PC-9 (cell line): Measurements from ENCODE around the gene DCAF6. TPM values are rescaled to one million over a fixed set of nuclear protein-coding genes. Genes with fewer than 3 reads are reported as not detected.

ENCODE experiments used
- BruUV-seq: library from RNA; stranded (reverse); fragments of 400-500 nt; replicated peaks from 2 replicates; lab custom pipeline; 2021; lab: Mats Ljungman, UMichigan
- CTCF ChIA-PET: fragments of 300-600 bp; sonication (Branson Sonifier 250); formaldehyde crosslinking; loops from one replicate; lab custom pipeline; 2022; ENCODE audit warnings: antibody characterized with exemption; lab: Charles Lee
- POLR2A ChIA-PET: fragments of 300-600 bp; sonication (Branson Sonifier 250); formaldehyde crosslinking; loops from one replicate; lab custom pipeline; 2022; ENCODE audit warnings: antibody characterized with exemption; ENCODE audit not compliant: unreplicated experiment; lab: Charles Lee
- DNase-seq, 2 experiments: peaks; one replicate each; pipeline versions ENCODE4 v3.0.0 to v3.0.0-alpha.2; 2015 to 2022; ENCODE audit warnings: mixed read lengths in 1 of 2
- H2AFZ ChIP-seq: fragments of 200-600 bp; sonication (generic); 2 replicates; pipeline ENCODE4 v1.8.1; 2017; ENCODE audit warnings: antibody characterized with exemption
- H3F3A ChIP-seq: fragments of 200-600 bp; sonication (generic); 2 replicates; pipeline ENCODE4 v1.8.1; 2017; ENCODE audit warnings: antibody characterized with exemption, mild to moderate bottlenecking, low read depth; ENCODE audit not compliant: insufficient read depth
- H3K27ac ChIP-seq: fragments of 200-600 bp; sonication (generic); 2 replicates; pipeline ENCODE4 v1.6.1; 2016; ENCODE audit warnings: mixed run types
- H3K27me3 ChIP-seq: fragments of 200-600 bp; sonication (generic); 2 replicates; pipeline ENCODE4 v1.6.1; 2016; ENCODE audit warnings: low read depth, mixed run types; ENCODE audit not compliant: insufficient read depth
- H3K36me3 ChIP-seq: fragments of 200-600 bp; sonication (generic); 2 replicates; pipeline ENCODE4 v1.6.1; 2016; ENCODE audit warnings: low read depth, mixed run types
- H3K4me1 ChIP-seq: fragments of 200-600 bp; sonication (generic); replicated peaks from 2 replicates; pipeline ENCODE4 v1.6.1; 2016; ENCODE audit warnings: mixed run types; ENCODE audit not compliant: insufficient read depth
- H3K4me2 ChIP-seq: fragments of 200-600 bp; sonication (generic); 2 replicates; pipeline ENCODE4 v1.6.1; 2017; ENCODE audit warnings: mixed run types
- H3K4me3 ChIP-seq: fragments of 200-600 bp; sonication (generic); 2 replicates; pipeline ENCODE4 v1.6.1; 2016; ENCODE audit warnings: mixed run types
- H3K79me2 ChIP-seq: fragments of 200-600 bp; sonication (generic); 2 replicates; pipeline ENCODE4 v1.6.1; 2017; ENCODE audit warnings: low read depth, mixed run types
- H3K9me2 ChIP-seq: fragments of 200-600 bp; sonication (generic); 2 replicates; pipeline ENCODE4 v1.8.1; 2017; ENCODE audit warnings: mild to moderate bottlenecking; ENCODE audit not compliant: insufficient read depth
- H3K9me3 ChIP-seq: fragments of 200-600 bp; sonication (generic); 2 replicates; pipeline ENCODE4 v1.8.1; 2016; ENCODE audit warnings: low read depth; ENCODE audit not compliant: insufficient read depth
- H4K20me1 ChIP-seq: fragments of 200-600 bp; sonication (generic); 2 replicates; pipeline ENCODE4 v1.8.1; 2017; ENCODE audit not compliant: insufficient read depth
- CTCF ChIP-seq: fragments of 200-600 bp; sonication (generic); conservative IDR thresholded peaks from 2 replicates; pipeline ENCODE4 v1.6.1; 2017; ENCODE audit warnings: mixed run types, antibody characterized with exemption, mild to moderate bottlenecking, moderate library complexity
- EZH2 ChIP-seq: fragments of 200-600 bp; sonication (generic); IDR thresholded peaks from 2 replicates; pipeline ENCODE4 v1.8.0; 2017; ENCODE audit warnings: antibody characterized with exemption, low read depth
- intact Hi-C: fragments of 100-400 bp; cut with micrococcal nuclease; formaldehyde crosslinking; loops from one replicate; pipeline ENCODE4 v1.10.0; 2022; ENCODE audit not compliant: unreplicated experiment
- total RNA-seq: library from RNA; stranded (reverse); gene quantifications from 2 replicates; pipeline ENCODE4 v1.2.3, GENCODE V29; 2021

DCAF6 gene
- total RNA-seq, 1 experiment from 2014 or later: 77.4 TPM

- Histone ChIP-seq H3F3A (no peaks in the 10 kb centered on the region), H3K27me3 (no peaks in the 10 kb centered on the region), H3K4me1 (no peaks in the 10 kb centered on the region), H3K79me2 (no peaks in the 10 kb centered on the region), H3K4me2 (no peak overlapping the region), H4K20me1 (no peaks in the 10 kb centered on the region), H2AFZ (no peak overlapping the region), H3K36me3 (no peaks in the 10 kb centered on the region), H3K4me3 (no peak overlapping the region), H3K9me3 (peaks cover 7% of the 10 kb centered on the region; the same call in 1 of the 2 replicates), H3K27ac (no peak overlapping the region), H3K9me2 (no peaks in the 10 kb centered on the region)
- CTCF ChIA-PET: no interaction called here
- intact Hi-C loops: no loop called here
- DNase-seq: no peak
- no TSS peak for BruUV-seq
- no peak for TF ChIP-seq EZH2
- TF ChIP-seq CTCF: no peak
- POLR2A ChIA-PET: no interaction called here
Observed at GRCh38 chr1:167909691-167910180, 26.7 kb upstream of the DCAF6 start.

- CTCF ChIA-PET: no interaction called here
- H3K4me2 ChIP-seq: no peak overlapping the region
- no peaks in the 10 kb centered on the region for H3F3A ChIP-seq
Observed at GRCh38 chr1:167910530-167910929, 26.0 kb upstream of the DCAF6 start.

DNA sequence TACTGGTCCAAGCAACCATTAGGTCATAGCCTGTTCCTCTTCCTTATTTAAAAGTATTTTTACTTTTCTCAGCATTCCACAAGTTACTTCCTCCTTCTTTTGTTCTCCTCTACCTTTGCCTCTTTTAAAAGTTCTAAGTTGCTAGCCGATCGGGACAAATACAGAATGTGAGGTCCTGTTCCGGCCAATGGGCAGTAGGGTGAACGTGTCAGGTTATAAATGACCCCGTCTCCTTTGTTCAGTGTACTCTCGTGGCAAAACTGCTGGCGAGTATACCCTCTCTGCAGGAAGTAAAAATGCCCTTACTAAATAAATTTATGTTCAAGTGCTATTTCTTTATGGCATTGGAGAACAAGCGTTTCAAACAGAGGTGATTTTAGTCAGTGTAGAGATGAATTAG lies 25.1 kb upstream of the DCAF6 start:
- no TSS peak for BruUV-seq
- intact Hi-C loops: no loop called here
- no peak for TF ChIP-seq CTCF
- no peak for TF ChIP-seq EZH2
- Histone ChIP-seq H2AFZ (no peak overlapping the region), H3K79me2 (no peaks in the 10 kb centered on the region), H3K36me3 (peaks cover under 1% of the 10 kb centered on the region; the same call in 1 of the 2 replicates), H3K9me3 (peaks cover 7% of the 10 kb centered on the region; the same call in 1 of the 2 replicates), H4K20me1 (no peaks in the 10 kb centered on the region), H3K4me3 (no peak overlapping the region), H3K4me2 (no peak overlapping the region), H3K27me3 (no peaks in the 10 kb centered on the region), H3K27ac (no peak overlapping the region), H3K9me2 (no peaks in the 10 kb centered on the region), H3K4me1 (no peaks in the 10 kb centered on the region), H3F3A (no peaks in the 10 kb centered on the region)
- ChIA-PET CTCF (no interaction called here), POLR2A (no interaction called here)
- DNase-seq: no peak

More at GRCh38 chr1:167910530-167910929, 26.0 kb upstream of the DCAF6 start:
- Histone ChIP-seq H3K27me3 (no peaks in the 10 kb centered on the region), H3K79me2 (no peaks in the 10 kb centered on the region), H3K27ac (no peak overlapping the region), H3K4me1 (no peaks in the 10 kb centered on the region), H3K9me2 (no peaks in the 10 kb centered on the region), H3K36me3 (no peaks in the 10 kb centered on the region), H3K4me3 (no peak overlapping the region), H2AFZ (no peak overlapping the region), H4K20me1 (no peaks in the 10 kb centered on the region), H3K9me3 (peaks cover 7% of the 10 kb centered on the region; the same call in 1 of the 2 replicates)
- no peak for TF ChIP-seq EZH2
- no peak for TF ChIP-seq CTCF
- BruUV-seq: no TSS peak
- POLR2A ChIA-PET: no interaction called here
- intact Hi-C loops: no loop called here
- DNase-seq: no peak
